ENCODE data around the gene AQP11. TPM values are rescaled to one million over a fixed set of nuclear protein-coding genes. Genes with fewer than 3 reads are reported as not detected.
A peak's percentile ranks its signal among the peaks of the same experiment; 100 is the strongest.
"Not testable (repeated sequence)": the region's sequence is repeated elsewhere in the genome, so short reads cannot be mapped to it uniquely, and the experiment has no call there.

AQP11 gene
- total and polyA plus RNA-seq, 2 experiments from 2014 or later = 0.43 to 1.1 TPM

GRCh38 chr11:77619576-77620198, 29.9 kb downstream of the AQP11 start:
- no peak overlapping the region for H3K9ac ChIP-seq
- H3K27me3 ChIP-seq (replicated peaks; ENCODE audit: insufficient read depth) = no peaks in the 10 kb centered on the region
- DNase-seq = peak; percentile 58
- no peaks in the 10 kb centered on the region for H3K9me2 ChIP-seq (ENCODE audit: insufficient read depth)
- no peak overlapping the region for H3K4me2 ChIP-seq (ENCODE audit: unreplicated experiment)
- TF ChIP-seq EZH2phosphoT487 (IDR thresholded peaks at IDR 0.05; ENCODE audit: insufficient read depth, low read depth) = no peak
- no peaks in the 10 kb centered on the region for H3K79me2 ChIP-seq (ENCODE audit: insufficient read depth)
- no peaks in the 10 kb centered on the region for H3K9me3 ChIP-seq (ENCODE audit: low read depth)
- 78 to 83% methylated on average over 3 of the region's 3 CpGs for WGBS, 2 experiments (ENCODE audit: low coverage in 1 of 2, low lambda C conversion rate in 2 of 2, missing lambda C conversion rate in 2 of 2)
- peaks cover 42% of the 10 kb centered on the region for H3K36me3 ChIP-seq (ENCODE audit: low read depth)
- H4K20me1 ChIP-seq (ENCODE audit: insufficient read depth) = no peaks in the 10 kb centered on the region
- in situ Hi-C loops (cut with MboI) = loop anchor here (10.0 kb wide), 1 partner anchor 425 kb away; no protein-coding TSS in a partner anchor
- H3F3A ChIP-seq (ENCODE audit: insufficient read depth) = peaks cover 15% of the 10 kb centered on the region; the same call in 1 of the 2 replicates
- H3K4me1 ChIP-seq (ENCODE audit: insufficient read depth) = peaks cover 13% of the 10 kb centered on the region
- H3K4me3 ChIP-seq = no peak overlapping the region
- H2AFZ ChIP-seq = no peak overlapping the region
- no peak overlapping the region for H3K27ac ChIP-seq

- Histone ChIP-seq H3K36me3 (ENCODE audit: low read depth) (peaks cover 10% of the 10 kb centered on the region), H2AFZ (no peak overlapping the region), H3K79me2 (ENCODE audit: insufficient read depth) (peaks cover 92% of the 10 kb centered on the region), H3K4me3 (no peak overlapping the region), H3K27ac (no peak overlapping the region), H3K27me3 (replicated peaks; ENCODE audit: insufficient read depth) (no peaks in the 10 kb centered on the region), H3K9me3 (ENCODE audit: low read depth) (no peaks in the 10 kb centered on the region), H3K9me2 (ENCODE audit: insufficient read depth) (no peaks in the 10 kb centered on the region), H3K4me1 (ENCODE audit: insufficient read depth) (no peaks in the 10 kb centered on the region), H3K9ac (no peak overlapping the region), H3F3A (ENCODE audit: insufficient read depth) (no peaks in the 10 kb centered on the region), H3K4me2 (ENCODE audit: unreplicated experiment) (no peak overlapping the region), H4K20me1 (ENCODE audit: insufficient read depth) (no peaks in the 10 kb centered on the region; the same call in 1 of the 2 replicates)
- in situ Hi-C loops (cut with MboI) = no loop called here
- TF ChIP-seq EZH2phosphoT487 (IDR thresholded peaks at IDR 0.05; ENCODE audit: insufficient read depth, low read depth) (no peak), EZH2 (IDR thresholded peaks at IDR 0.05; ENCODE audit: insufficient read depth, poor library complexity, severe bottlenecking) (no peak)
- DNase-seq = no peak
- 48 to 51% methylated on average over 4 of the region's 4 CpGs for WGBS, 2 experiments (ENCODE audit: low coverage in 1 of 2, low lambda C conversion rate in 2 of 2, missing lambda C conversion rate in 2 of 2)
Observed at GRCh38 chr11:77630157-77630710, 40.5 kb downstream of the AQP11 start.

GRCh38 chr11:77633926-77634325, 44.2 kb downstream of the AQP11 start:
- H3K4me1 ChIP-seq (ENCODE audit: insufficient read depth); in situ Hi-C loops (cut with MboI); H4K20me1 ChIP-seq (ENCODE audit: insufficient read depth); H3K9me3 ChIP-seq (ENCODE audit: low read depth); DNase-seq; H3K4me3 ChIP-seq; H3K9me2 ChIP-seq (ENCODE audit: insufficient read depth); H3K4me2 ChIP-seq (ENCODE audit: unreplicated experiment); H3K9ac ChIP-seq; H3K36me3 ChIP-seq (ENCODE audit: low read depth); H3K27ac ChIP-seq; H3F3A ChIP-seq (ENCODE audit: insufficient read depth); H2AFZ ChIP-seq; H3K27me3 ChIP-seq (replicated peaks; ENCODE audit: insufficient read depth): not testable (repeated sequence)
- peaks cover 86% of the 10 kb centered on the region for H3K79me2 ChIP-seq (ENCODE audit: insufficient read depth)
- WGBS, 2 experiments (ENCODE audit: low coverage in 1 of 2, low lambda C conversion rate in 2 of 2, missing lambda C conversion rate in 2 of 2) = 87 to 91% methylated on average over 5 of the region's 5 CpGs

GRCh38 chr11:77636731-77637344, 47.1 kb downstream of the AQP11 start:
- no peaks in the 10 kb centered on the region for H3K9me3 ChIP-seq (ENCODE audit: low read depth)
- no peaks in the 10 kb centered on the region for H4K20me1 ChIP-seq (ENCODE audit: insufficient read depth)
- H3K27me3 ChIP-seq (replicated peaks; ENCODE audit: insufficient read depth) = no peaks in the 10 kb centered on the region
- in situ Hi-C loops (cut with MboI) = no loop called here
- H3K9ac ChIP-seq = peak overlapping the region; percentile 89
- H3F3A ChIP-seq (ENCODE audit: insufficient read depth) = no peaks in the 10 kb centered on the region
- peaks cover 8% of the 10 kb centered on the region for H3K4me1 ChIP-seq (ENCODE audit: insufficient read depth)
- peak overlapping the region; percentile 91 for H3K4me3 ChIP-seq
- peak overlapping the region; percentile 97 for H2AFZ ChIP-seq
- peak overlapping the region; percentile 100 for H3K4me2 ChIP-seq (ENCODE audit: unreplicated experiment)
- TF ChIP-seq EZH2phosphoT487 (IDR thresholded peaks at IDR 0.05; ENCODE audit: insufficient read depth, low read depth) (no peak), EZH2 (IDR thresholded peaks at IDR 0.05; ENCODE audit: insufficient read depth, poor library complexity, severe bottlenecking) (no peak)
- 0 to 2% methylated on average over 14 of the region's 14 CpGs for WGBS, 2 experiments (ENCODE audit: low coverage in 1 of 2, low lambda C conversion rate in 2 of 2, missing lambda C conversion rate in 2 of 2)
- H3K36me3 ChIP-seq (ENCODE audit: low read depth) = no peaks in the 10 kb centered on the region
- H3K9me2 ChIP-seq (ENCODE audit: insufficient read depth) = no peaks in the 10 kb centered on the region
- H3K79me2 ChIP-seq (ENCODE audit: insufficient read depth) = peaks cover 57% of the 10 kb centered on the region
- peak overlapping the region; percentile 72 for H3K27ac ChIP-seq
- DNase-seq = peak; percentile 33
